ENCODE results near the gene ARL15. TPM values are rescaled to one million over a fixed set of nuclear protein-coding genes. Genes with fewer than 3 reads are reported as not detected.

ARL15 gene
- total and polyA plus RNA-seq, 2 donors (not counting 3 experiments of a cell fraction or from before 2014, with no cell fraction given), result 11.9 to 24.4 TPM

DNA sequence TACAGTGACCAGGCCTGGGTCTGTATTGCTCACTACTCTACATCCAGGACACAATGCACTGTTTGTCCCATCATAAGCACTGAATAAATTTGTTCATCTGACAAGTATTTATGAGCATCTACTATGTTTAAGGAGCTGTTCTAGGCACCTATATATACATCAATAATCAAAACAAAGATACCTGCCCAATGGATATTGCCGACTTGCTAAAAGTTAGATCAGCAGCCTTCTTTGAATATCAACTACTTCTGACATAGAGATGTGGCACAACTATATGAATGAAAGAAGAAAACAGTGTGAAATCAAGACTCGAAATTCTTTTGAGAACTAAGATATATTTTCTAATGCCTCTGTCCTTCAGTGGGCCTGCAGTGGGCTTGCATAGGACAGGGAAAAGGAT lies 215.7 kb downstream of the ARL15 start:
- BruUV-seq (replicated peaks), result no TSS peak
- intact Hi-C loops (cut with micrococcal nuclease), result no loop called here
- dilution Hi-C loops (cut with MboI; ENCODE audit: extremely low pct_ligation_motif_present, low sequenced_read_pairs), result no loop called here
- H3K27me3 ChIP-seq (ENCODE audit: control insufficient read depth in 2 of 2, insufficient read depth in 2 of 2, low read length in 2 of 2), result no peaks in the 10 kb centered on the region
- H4K20me1 ChIP-seq (replicated peaks; ENCODE audit: control insufficient read depth, extremely low read depth, insufficient read depth, low read length), result no peaks in the 10 kb centered on the region
- H3K4me2 ChIP-seq (ENCODE audit: insufficient read depth, low read length), result no peak overlapping the region
- H3K4me3 ChIP-seq (replicated peaks in 1 of 3; ENCODE audit: insufficient read depth in 1 of 3, low read depth in 1 of 3, low read length in 3 of 3), result no peak overlapping the region
- no peak overlapping the region for H2AFZ ChIP-seq (ENCODE audit: low read depth, low read length)
- ChIA-PET POLR2A (no interaction called here), CTCF (no interaction called here)
- TF ChIP-seq FOS (IDR thresholded peaks at IDR 0.05; ENCODE audit: borderline replicate concordance, insufficient read depth, low read length), result no peak
- TF ChIP-seq GATA2 (IDR thresholded peaks at IDR 0.05; ENCODE audit: insufficient read depth, insufficient read length, low read depth, low read length), result no peak
- no peaks in the 10 kb centered on the region for H3K36me3 ChIP-seq (ENCODE audit: control insufficient read depth in 2 of 2, extremely low read depth in 1 of 2, insufficient read depth in 2 of 2, low read length in 2 of 2)
- no peak overlapping the region for H3K9ac ChIP-seq (replicated peaks; ENCODE audit: extremely low read depth, insufficient read depth, low read length)
- DNase-seq (ENCODE audit: low read depth, low spot score) (no peak), FAIRE-seq (no peak)
- H3K9me1 ChIP-seq (replicated peaks; ENCODE audit: control insufficient read depth, extremely low read depth, insufficient read depth, low read length), result no peaks in the 10 kb centered on the region
- H3K9me3 ChIP-seq (replicated peaks; ENCODE audit: control insufficient read depth, insufficient read depth, low read length), result no peaks in the 10 kb centered on the region
- peaks cover 10% of the 10 kb centered on the region for H3K4me1 ChIP-seq (ENCODE audit: control insufficient read depth, extremely low read depth, insufficient read depth, low read length)
- no peak overlapping the region for H3K27ac ChIP-seq (ENCODE audit: insufficient read depth, low read depth, low read length)
- no peaks in the 10 kb centered on the region for H3K79me2 ChIP-seq (ENCODE audit: control insufficient read depth, insufficient read depth, low read length)

DNA sequence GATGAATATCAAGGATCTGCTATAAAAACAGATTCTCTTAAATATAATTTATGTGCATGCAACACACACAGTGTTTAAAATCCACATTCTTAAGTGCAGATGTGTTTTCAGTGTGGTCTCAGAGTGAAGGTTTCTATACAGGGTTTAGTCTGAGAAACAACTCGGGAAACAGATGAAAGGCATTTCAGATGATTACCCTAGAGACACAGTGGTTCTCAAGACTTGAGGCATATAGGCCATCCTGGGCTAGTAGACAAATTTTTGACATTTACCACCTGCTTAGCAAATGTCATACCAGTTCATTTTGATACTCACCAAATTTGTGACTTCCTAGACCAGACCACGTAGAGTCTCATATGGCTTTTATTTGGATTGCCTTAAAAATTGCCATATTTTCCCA lies 216.5 kb downstream of the ARL15 start:
- Histone ChIP-seq H2AFZ (ENCODE audit: low read depth, low read length) (no peak overlapping the region), H3K4me3 (replicated peaks in 1 of 3; ENCODE audit: insufficient read depth in 1 of 3, low read depth in 1 of 3, low read length in 3 of 3) (no peak overlapping the region), H3K9me3 (replicated peaks; ENCODE audit: control insufficient read depth, insufficient read depth, low read length) (no peaks in the 10 kb centered on the region), H3K27me3 (ENCODE audit: control insufficient read depth in 2 of 2, insufficient read depth in 2 of 2, low read length in 2 of 2) (no peaks in the 10 kb centered on the region), H3K4me2 (ENCODE audit: insufficient read depth, low read length) (no peak overlapping the region), H3K4me1 (ENCODE audit: control insufficient read depth, extremely low read depth, insufficient read depth, low read length) (peaks cover 10% of the 10 kb centered on the region), H3K27ac (ENCODE audit: insufficient read depth, low read depth, low read length) (no peak overlapping the region), H3K79me2 (ENCODE audit: control insufficient read depth, insufficient read depth, low read length) (no peaks in the 10 kb centered on the region), H3K9ac (replicated peaks; ENCODE audit: extremely low read depth, insufficient read depth, low read length) (no peak overlapping the region), H3K36me3 (ENCODE audit: control insufficient read depth in 2 of 2, extremely low read depth in 1 of 2, insufficient read depth in 2 of 2, low read length in 2 of 2) (no peaks in the 10 kb centered on the region), H4K20me1 (replicated peaks; ENCODE audit: control insufficient read depth, extremely low read depth, insufficient read depth, low read length) (no peaks in the 10 kb centered on the region), H3K9me1 (replicated peaks; ENCODE audit: control insufficient read depth, extremely low read depth, insufficient read depth, low read length) (no peaks in the 10 kb centered on the region)
- CTCF ChIA-PET, result no interaction called here
- no TSS peak for BruUV-seq (replicated peaks)
- no peak for DNase-seq (ENCODE audit: low read depth, low spot score)
- no peak for FAIRE-seq
- dilution Hi-C loops (cut with MboI; ENCODE audit: extremely low pct_ligation_motif_present, low sequenced_read_pairs), result no loop called here
- TF ChIP-seq, protein P1, sequence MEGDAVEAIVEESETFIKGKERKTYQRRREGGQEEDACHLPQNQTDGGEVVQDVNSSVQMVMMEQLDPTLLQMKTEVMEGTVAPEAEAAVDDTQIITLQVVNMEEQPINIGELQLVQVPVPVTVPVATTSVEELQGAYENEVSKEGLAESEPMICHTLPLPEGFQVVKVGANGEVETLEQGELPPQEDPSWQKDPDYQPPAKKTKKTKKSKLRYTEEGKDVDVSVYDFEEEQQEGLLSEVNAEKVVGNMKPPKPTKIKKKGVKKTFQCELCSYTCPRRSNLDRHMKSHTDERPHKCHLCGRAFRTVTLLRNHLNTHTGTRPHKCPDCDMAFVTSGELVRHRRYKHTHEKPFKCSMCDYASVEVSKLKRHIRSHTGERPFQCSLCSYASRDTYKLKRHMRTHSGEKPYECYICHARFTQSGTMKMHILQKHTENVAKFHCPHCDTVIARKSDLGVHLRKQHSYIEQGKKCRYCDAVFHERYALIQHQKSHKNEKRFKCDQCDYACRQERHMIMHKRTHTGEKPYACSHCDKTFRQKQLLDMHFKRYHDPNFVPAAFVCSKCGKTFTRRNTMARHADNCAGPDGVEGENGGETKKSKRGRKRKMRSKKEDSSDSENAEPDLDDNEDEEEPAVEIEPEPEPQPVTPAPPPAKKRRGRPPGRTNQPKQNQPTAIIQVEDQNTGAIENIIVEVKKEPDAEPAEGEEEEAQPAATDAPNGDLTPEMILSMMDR (IDR thresholded peaks at IDR 0.05; ENCODE audit: extremely low read depth in 1 of 2, insufficient read depth in 1 of 2, low read depth in 1 of 2, low read length in 2 of 2), result no peak
- TF ChIP-seq MYC (IDR thresholded peaks at IDR 0.05; ENCODE audit: low read depth, low read length) (no peak), EZH2 (IDR thresholded peaks at IDR 0.05; ENCODE audit: borderline replicate concordance, low read depth, low read length, severe bottlenecking) (no peak), GATA2 (IDR thresholded peaks at IDR 0.05; ENCODE audit: insufficient read depth, insufficient read length, low read depth, low read length) (no peak), FOS (IDR thresholded peaks at IDR 0.05; ENCODE audit: borderline replicate concordance, insufficient read depth, low read length) (no peak), JUN (IDR thresholded peaks at IDR 0.05; ENCODE audit: borderline replicate concordance, insufficient read depth, insufficient read length, low read depth) (no peak), POLR2AphosphoS5 (IDR thresholded peaks at IDR 0.05; ENCODE audit: insufficient read depth, low read depth, low read length) (no peak), POLR2A (IDR thresholded peaks at IDR 0.05; ENCODE audit: low read depth, low read length) (no peak)
- TF ChIP-seq, protein P2, sequence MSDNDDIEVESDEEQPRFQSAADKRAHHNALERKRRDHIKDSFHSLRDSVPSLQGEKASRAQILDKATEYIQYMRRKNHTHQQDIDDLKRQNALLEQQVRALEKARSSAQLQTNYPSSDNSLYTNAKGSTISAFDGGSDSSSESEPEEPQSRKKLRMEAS (IDR thresholded peaks at IDR 0.05; ENCODE audit: insufficient read depth, insufficient read length), result no peak
- intact Hi-C loops (cut with micrococcal nuclease), result no loop called here
- POLR2A ChIA-PET, result no interaction called here

Data from endothelial cell of umbilical vein (primary cell).